Non-pigmented ciliary epithelial cell (primary cell): Measurements from ENCODE around the gene UBXN10.
A peak's percentile ranks its signal among the peaks of the same experiment; 100 is the strongest.

Experiments used
- DNase-seq: peaks from one replicate; pipeline ENCODE4 v3.0.0-alpha.2; 2010; ENCODE audit warnings: low read depth

The UBXN10 gene

DNA sequence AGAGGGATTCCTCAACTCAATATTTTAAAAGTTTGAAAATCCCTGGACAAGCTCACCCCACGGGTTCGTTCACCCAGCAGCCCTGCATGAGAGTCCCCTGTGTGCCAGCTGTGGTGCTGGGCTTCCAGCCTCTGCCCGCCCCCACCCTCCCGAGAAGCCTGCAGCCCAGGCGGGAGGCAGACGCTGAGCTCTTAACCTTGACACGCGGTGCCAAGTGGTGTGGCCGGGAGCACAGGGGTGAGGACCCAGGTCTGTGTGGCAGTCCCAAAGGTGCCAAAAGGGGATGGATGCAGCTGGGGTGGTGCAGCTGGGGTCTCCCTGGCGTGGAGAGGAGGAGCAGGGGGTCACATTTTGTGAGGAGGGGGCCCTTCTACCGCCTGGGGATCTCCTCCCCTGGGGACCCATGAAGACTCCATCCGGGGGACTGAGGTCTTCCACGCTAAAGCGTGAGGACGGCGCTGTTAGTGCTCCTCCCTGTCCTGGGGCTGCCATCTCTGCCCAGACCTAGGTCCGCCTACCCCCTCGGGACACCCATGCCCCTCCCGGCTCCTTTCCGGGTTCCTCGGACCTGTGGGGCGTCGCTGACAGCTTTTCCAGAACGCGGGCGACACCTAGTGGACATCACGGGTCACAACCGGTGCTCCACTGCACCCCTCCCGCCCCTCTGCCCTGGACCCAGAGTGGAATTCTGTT lies 33.8 kb upstream of the UBXN10 start:
- DNase-seq, result peak; percentile 13

DNA sequence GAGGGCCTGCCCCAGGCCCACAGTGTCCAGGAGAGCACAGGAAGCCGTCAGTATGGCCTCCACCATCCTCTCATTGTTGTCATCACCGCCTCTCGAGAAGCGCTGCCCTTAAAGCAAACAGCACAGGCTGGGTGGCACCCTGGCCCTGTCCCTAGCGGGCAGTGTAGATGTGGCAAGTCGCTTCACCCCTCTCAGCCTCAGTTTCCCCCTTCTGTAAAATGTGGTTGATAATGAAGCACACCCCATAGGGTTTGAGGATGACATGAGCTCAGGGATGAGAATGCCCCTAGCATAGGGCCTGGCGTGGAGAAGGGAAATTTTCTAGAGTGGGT lies 33.3 kb upstream of the UBXN10 start:
- DNase-seq, result no peak

DNA sequence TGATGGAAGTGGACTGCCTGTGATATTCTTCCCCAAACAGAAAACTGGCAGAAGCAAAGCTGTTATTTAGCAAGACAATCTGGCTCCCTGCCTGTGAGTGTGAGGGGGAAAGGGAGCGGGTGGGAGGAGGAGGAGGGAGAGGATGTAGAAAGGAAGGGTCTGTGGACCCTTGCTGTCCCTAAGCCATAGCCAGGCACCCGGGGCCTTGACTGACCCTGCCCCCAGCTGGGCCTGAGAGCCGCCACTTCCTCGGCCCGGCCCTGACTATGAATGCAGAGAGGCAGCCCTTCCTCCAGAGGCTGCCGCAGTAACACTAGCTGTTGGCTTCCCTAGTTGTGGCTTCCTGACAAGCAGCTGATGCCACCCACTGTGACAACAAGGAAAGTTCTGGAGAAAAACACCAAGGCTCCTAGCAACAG lies 32.9 kb upstream of the UBXN10 start:
- DNase-seq, result no peak

DNA sequence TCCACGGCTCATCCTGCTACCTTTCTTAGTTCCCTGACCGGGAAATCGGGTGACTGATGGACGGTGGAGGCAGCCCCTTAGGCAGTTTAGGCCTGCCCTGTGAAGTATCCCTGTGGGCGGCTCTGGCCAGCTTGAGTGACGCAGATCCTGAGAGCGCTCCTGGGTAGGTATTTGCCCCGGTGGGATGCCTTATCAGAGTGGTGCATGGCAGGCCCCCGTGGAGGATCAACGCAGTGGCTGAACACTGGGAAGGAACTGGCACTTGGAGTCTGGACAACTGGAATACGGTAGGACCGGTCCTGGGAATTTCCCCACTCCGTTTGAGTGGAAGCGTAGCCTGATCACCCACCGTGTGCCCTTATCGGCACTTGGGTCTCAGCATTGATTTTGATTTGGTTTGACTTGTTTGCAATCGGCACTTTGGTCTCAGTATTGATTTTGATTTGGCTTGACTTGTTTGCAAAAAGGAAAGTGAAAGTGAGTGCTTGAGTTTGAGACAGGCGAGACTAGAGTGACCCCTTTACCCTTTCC lies 31.5 kb upstream of the UBXN10 start:
- DNase-seq, result no peak

DNA sequence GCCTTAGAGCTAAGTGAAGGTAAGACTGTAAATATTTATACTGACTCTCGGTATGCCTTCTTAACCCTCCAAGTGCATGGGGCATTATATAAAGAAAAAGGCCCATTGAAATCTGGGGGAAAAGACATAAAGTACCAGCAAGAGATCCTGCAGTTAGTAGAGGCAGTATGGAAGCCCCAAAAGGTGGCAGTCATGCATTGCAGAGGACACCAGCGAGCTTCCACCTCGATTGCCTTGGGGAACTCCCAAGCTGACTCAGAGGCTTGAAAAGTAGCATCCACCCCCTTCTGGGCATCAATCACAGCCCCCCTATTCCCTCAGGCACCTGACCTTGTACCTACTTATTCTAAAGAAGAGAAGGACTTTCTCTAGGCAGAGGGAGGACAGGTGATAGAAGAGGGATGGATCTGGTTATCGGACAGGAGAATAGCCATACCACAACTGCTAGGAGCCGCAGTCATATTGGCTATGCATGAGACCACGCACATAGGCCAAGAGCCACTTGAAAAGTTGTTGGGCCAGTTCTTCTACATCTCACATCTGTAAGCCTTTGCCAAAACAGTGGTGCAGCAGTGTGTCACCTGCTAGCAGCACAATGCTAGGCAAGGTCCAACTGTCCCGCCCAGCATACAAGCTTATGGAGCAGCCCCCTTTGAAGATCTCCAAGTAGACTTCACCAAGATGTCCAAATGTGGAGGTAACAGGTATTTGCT lies 27.4 kb upstream of the UBXN10 start:
- no peak for DNase-seq

DNA sequence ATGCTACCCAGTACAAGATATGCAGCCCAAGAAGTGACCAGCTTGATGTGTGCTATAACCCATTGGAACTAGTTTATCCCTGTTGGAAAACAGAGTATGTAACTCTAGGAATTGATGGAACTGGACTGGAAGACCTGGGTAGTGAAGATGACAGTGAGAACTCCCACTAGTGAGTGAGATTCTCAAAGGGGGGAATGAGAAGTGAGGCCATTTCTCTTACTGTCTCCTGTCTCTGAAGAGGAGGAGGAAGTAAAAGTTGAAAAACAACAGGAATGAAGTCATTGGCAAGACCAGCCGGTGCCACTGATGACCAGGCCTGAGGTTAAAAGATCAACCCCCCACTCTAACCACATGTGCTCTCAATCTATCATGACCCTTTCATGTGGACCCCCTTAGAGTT lies 25.9 kb upstream of the UBXN10 start:
- DNase-seq, result no peak

DNA sequence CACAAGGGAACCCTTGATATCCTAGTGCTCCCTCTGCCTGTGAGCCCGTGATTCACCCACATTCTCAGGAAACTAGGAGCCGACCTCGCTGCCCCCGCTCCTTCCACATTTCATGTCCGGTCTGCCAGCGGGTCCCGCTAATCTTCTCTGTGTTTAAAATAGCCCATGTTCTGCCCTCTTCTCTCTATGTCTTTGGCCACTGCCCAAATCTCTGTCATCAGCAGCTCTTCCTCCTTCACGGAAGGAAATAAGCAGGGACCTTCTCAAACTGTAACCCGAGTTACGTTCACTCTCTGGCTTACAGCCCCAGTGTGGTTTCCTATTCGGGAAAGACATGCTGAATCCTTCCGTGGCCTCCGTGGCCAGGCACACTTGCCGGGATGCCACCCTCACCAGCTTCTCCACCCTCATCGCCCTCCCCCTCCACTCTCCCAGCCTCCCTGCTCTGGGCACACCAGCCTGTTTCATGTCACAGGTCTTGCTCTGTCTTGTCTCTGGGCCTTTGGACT lies 21.1 kb upstream of the UBXN10 start:
- DNase-seq, result no peak

DNA sequence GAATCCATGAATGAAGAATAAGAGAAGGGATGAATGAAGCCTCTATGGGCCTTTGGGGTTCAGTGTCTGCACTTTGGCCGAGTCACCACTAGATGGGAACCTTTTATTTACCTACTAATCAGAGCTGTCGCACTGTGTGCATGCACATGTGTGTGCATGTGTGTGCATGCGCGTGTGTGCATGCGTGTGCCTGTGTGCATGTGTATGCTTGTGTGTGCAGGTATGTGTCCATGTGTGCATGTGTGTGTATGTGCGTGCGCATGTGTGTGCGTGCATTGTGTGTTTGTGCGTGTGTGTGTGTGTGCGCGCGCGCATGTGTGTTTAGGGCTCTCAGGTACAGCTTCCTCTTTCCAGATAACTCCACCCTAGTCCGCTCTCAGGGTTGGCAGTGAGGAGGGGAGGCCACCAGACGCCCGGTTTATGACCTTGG lies 20.4 kb upstream of the UBXN10 start:
- no peak for DNase-seq

DNA sequence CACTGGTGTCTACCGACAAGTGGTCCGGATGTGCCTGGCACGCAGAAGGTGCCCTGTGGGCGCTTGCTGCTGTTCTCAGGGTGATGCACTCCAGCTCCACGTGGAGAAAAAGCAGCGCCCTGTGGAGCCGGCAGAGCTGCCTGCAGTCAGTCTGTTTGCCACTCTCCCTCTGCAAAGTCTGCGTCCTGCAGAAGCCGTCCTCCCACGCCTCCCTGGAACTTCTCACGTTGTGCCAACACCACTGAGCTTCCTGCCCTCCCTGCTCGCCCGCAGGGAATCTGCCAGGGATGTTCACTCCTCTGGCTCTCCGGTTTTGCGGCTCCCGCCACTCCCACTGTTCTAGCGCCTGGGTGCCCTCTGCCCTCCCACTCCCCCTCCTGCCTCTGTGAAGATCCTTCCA lies 19.8 kb upstream of the UBXN10 start:
- no peak for DNase-seq

DNA sequence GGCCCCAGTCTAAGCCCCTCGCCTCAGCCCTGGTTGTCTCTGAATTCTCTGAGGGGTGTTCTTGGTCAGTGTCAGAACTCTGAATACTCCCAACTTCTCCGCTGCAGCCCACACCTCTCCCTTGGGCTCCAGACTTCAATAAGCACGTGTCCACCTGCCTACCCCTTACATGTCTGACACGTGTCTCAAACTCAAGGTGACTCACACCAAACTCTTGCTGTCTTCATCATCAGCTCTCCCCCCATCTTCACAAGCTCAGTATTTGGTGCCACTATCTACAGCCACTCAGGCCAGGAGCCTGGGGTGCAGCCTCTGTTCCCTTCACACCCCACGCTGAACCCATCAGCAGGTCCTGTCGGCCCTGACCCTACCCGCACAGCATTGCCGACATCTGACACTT lies 18.8 kb upstream of the UBXN10 start:
- DNase-seq, result no peak

DNA sequence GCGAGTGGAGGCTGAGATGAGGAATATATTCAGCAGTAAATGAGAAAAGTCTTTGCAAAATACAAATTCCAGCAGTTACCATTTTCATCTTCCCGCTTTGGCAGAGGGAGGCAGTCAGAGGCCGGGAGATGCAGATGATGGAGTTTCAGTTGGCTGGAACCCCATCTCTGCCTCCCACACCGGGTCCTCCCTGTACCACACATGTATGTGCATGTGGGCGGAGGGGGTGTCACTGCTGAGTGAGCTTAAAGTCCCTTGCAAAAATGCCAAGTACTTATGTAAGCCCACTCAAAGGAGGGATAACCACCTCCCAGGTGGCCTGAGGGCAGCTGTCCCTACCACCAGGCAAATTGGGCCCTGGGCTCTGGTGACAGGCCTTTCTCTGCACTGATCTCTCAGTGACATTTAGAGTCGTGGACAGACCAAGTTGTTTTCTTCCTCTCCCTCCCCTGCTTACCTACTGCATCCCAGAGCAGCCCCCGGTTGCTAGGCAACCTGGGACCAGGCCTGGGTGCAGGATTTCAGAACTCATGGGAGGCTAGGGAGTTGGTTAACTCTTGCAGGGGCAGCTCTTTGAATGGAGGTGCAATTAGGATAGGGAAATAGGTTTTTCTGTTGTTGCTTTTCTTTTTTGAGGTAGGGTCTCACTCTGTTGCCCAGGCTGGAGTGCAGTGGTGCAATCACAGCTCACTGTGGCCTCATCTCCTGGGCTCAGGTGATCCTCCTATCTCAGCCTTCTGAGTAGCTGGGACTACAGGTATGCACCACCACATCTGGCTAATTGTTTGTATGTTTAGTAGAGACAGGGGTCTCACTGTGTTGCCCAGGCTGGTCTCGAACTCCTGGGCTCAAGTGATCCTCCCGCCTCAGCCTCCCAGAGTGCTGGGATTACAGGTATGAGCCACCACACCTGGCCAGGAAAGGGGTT lies 17.1 kb upstream of the UBXN10 start:
- no peak for DNase-seq

DNA sequence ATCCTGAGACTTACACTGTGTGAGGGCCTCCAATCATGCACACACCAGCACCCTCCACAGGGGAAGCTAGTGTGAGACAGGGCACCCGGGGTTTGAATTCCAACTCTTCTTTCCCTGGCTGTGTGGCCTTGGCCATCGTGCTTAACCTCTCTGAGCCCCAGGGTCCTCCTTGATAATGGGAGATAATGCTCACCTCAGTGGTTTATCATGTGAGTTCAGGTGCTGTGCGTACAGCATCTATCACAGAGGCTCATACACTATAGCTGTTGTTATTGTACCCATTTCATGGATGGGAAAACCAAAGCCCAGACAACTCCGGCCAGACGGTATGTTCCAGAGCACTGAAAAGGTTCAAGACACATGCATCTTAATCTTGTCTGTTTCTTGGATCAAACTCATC lies 16.0 kb upstream of the UBXN10 start:
- no peak for DNase-seq

DNA sequence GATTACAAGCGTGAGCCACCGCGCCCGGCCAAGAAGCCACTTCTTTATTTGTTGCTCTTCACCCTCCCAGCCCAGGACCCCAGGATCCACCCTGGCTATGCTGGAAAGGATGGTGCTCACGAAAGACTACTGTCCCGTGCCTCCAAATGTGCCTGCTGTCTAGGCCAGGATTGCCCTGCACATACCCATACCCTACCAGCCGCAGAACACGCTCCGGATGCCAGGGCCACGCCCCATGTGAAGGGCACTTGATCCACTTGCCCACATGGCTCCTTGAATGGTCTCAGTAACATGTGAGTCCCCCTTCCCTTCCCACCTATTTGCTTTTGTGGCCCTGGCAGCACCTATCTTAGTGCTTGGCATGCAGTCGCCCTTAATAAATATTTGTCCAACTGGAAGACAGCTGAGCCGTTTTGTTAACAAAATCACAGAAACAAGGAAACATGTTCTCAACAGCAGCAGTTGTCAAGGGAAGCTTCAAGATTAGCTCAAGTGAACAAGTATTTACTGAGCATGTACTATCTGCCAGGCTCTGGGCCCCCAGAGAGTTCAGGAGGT lies 13.8 kb upstream of the UBXN10 start:
- DNase-seq, result no peak

DNA sequence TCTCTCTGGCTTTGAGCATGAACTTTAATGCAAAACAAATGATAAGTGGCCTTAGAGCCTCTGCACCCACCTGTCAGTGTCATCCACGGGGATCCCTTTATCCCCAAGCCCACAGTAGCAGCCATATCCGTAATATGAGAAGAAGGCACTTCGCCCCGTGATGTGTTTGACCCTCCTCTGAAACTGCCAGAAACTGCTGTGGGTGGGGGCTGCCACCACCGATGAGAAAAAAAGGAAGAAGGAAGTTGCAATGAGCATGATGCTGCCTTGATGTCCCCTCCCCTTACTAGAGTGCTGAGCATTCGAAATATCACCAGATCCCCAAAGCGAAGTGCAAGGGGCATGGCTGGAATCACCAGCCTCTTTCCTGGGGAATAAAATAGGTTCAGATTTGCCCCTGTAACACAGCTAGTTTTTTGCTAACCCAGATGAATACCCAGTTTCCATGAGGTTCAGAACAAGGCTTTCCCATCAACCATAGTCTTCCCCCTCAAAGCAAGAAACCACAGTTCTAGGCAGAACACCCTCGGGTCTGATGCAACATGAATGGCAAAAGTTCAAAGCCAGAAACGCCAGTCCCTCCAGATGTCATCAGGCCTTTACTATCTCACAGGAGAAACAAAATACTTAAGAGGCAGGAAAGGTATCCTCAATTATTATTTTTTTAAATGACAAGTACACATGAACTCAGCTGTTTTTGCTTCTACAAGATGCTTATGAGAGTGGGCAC lies 10.8 kb upstream of the UBXN10 start:
- no peak for DNase-seq

DNA sequence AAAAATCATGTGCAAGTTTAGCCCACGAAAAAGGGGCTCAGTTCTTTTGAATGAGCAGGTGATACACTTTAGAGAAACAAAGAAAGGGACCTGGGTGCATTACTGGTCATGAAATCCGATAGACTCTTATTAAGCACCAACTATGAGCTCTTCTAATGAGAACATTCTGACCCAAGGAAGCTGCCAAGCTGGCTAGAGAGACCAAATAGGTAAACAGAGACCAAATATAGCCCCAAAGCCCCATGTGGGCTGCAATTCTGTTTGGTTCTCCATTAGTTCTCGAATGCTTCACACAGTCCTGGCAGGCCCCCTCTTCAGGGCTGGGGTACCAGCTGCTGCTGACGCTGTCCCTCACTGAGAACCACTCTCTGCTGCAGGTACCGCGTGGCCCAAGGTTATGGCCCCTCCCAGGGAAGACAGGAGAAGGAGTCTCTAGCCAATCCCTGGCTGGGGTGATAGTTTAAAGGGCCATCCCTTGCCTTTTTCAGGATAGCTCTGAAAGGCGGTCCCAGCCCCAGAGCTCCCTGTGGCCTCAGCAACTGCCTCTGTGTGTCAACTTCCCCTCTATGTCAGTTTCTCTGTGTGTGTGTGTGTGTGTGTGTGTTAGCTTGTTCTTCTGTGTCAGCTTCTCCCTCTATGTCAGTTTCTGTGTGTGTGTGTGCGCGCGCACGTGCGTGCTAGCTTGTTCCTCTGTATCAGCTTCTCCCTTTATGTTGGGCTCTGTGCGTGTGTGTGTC lies 7.1 kb upstream of the UBXN10 start:
- DNase-seq, result no peak

DNA sequence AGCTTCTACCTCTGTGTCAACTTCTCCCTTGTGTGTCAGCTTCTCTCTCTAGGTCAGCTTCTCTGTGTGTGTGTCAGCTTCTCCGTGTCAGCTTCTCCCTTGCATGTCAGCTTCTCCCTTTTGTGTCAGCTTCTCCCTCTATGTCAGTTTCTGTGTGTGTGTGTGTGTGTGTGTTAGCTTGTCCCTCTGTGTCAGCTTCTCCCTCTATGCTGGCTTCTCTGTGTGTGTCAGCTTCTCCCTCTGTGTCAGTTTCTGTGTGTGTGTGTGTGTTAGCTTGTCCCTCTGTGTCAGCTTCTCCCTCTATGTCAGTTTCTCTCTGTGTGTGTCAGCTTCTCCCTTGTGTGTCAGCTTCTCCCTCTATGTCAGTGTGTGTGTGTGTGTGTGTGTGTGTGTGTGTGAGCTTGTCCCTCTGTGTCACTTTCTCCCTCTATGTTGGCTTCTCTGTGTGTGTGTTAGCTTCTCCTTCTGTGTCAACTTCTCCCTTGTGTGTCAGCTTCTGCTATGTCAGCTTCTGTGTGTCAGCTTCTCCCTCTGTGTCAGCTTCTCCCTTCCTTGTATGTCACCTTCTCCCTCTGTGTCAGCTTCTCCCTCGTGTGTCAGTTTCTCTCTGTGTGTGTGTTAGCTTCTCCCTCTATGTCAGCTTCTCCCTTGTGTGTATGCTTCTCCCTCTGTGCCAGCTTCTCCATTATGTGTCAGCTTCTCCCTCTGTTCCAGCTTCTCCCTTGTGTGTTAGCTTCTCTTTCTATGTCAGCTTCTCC lies 6.3 kb upstream of the UBXN10 start:
- DNase-seq, result no peak

DNA sequence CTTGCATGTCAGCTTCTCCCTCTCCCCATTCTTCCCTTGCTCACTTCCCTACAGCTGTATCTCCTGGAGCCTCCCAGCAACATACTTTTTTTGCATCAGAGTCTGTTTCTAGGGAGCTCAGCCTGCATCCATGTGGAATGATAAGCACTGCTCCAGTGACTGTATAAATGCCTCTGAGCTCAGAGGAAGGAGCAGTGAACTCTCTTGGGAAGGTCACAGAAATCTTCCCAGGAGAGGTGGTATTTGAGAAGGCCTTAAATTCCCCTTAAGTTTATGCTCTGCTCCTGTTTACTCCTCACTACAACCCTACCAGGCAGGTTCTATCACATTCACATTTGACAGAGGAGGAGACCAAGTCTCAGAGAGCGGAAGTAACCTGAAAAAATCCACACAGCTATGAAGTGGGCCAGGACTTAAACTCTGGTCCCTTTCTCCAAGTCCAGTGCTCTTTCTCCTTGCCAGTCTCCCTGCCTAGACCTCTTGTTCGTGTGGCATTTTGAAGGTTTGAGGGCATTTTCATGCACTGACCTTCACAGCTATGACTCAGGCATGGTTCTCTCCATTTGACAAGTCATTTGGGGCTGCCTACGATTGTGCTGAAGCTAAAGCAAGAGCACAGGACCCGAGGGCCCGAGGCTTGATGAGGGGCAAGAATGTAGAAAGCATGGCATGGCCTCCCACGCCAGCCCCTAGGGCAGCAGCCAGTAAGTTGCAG lies 5.6 kb upstream of the UBXN10 start:
- no peak for DNase-seq

DNA sequence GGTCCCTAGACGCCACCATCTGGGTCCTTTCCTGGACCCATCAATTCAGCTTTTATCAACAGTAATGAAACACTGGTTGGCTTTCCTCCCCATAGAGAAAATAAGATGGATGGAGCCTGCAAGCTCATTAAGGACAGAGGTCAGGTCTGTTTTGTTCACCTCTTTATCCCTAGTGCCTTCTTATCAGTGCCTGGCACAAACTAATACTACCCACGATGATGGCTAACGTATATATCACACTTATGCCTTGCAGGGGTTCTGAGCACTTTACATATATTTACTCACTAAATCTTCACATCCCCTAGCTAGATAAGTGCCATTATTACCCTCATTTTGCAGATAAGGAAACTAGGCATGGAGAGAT lies 5.1 kb upstream of the UBXN10 start:
- DNase-seq, result no peak

DNA sequence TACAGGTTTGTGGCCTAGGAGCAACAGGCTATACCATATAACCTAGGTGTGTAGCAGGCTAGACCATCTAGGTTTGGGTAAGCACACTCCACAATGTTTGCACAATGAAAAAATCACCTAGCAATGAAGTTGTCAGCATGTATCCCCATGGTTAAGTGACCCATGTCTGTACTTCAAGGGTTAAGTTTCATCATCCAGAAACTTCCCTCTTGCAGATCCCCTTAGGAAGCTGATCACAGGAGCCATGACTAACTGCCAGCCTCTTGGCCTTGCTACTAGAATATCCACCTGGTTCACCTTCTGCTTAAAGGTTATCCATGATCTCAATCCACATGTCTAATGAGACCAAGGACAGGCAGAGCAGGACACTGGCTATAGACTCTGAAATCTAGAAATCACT lies 3.5 kb upstream of the UBXN10 start:
- DNase-seq, result no peak
